WTC11 (cell line): ENCODE measurements around the gene DMGDH. TPM values are rescaled to one million over a fixed set of nuclear protein-coding genes. Genes with fewer than 3 reads are reported as not detected.

ENCODE experiments used
- ATAC-seq: fragments of 200-7000 bp; cut with Tn5 transposase; 2 replicates; pipeline ENCODE4 v1.10.0; 2021; ENCODE audit warnings: mild to moderate bottlenecking, moderate library complexity
- CTCF ChIA-PET: fragments of 300-600 bp; sonication (Branson Sonifier 250); formaldehyde crosslinking; loops from one replicate; lab custom pipeline; 2021; ENCODE audit warnings: antibody characterized with exemption; lab: Charles Lee
- POLR2A ChIA-PET: fragments of 350-600 bp; sonication (Branson Sonifier 250); formaldehyde crosslinking; loops from one replicate; lab custom pipeline; 2021; ENCODE audit warnings: antibody characterized with exemption; lab: Charles Lee
- DNase-seq: peaks from one replicate; pipeline ENCODE4 v3.0.0; 2021; ENCODE audit warnings: low spot score
- H3K27ac Mint-ChIP-seq: 2 replicates; pipeline ENCODE4 v1.8.0; 2021; ENCODE audit warnings: mixed read lengths
- H3K27me3 Mint-ChIP-seq: 2 replicates; pipeline ENCODE4 v1.8.0; 2021; ENCODE audit warnings: low read depth, mild to moderate bottlenecking, moderate library complexity, mixed read lengths
- H3K36me3 Mint-ChIP-seq: 2 replicates; pipeline ENCODE4 v1.8.0; 2021; ENCODE audit warnings: mixed read lengths
- H3K4me1 Mint-ChIP-seq: 2 replicates; pipeline ENCODE4 v1.8.0; 2022; ENCODE audit warnings: mixed read lengths
- H3K4me3 Mint-ChIP-seq: 2 replicates; pipeline ENCODE4 v1.8.0; 2021; ENCODE audit warnings: mild to moderate bottlenecking, moderate library complexity, mixed read lengths
- H3K9me3 Mint-ChIP-seq: 2 replicates; pipeline ENCODE4 v1.8.0; 2021; ENCODE audit warnings: mixed read lengths
- ATF2 ChIP-seq: sonication (generic); formaldehyde crosslinking; IDR thresholded peaks from 2 replicates; pipeline ENCODE4 v1.8.1; 2022; ENCODE audit warnings: low read depth, missing genetic modification reagents, borderline replicate concordance
- CREB1 ChIP-seq: sonication (generic); formaldehyde crosslinking; IDR thresholded peaks from 2 replicates; pipeline ENCODE4 v1.8.0; 2023; ENCODE audit warnings: mild to moderate bottlenecking, missing genetic modification reagents
- EMX1 ChIP-seq: fragments of 250-450 bp; sonication (Bioruptor Pico); IDR thresholded peaks from 2 replicates; pipeline ENCODE4 v1.8.0; 2021; ENCODE audit warnings: mild to moderate bottlenecking
- GABPB1 ChIP-seq: sonication (generic); formaldehyde crosslinking; IDR thresholded peaks from 2 replicates; pipeline ENCODE4 v1.8.1; 2023; ENCODE audit warnings: mild to moderate bottlenecking, missing genetic modification reagents
- GRHL2 ChIP-seq: fragments of 250-450 bp; sonication (Bioruptor Pico); IDR thresholded peaks from 2 replicates; pipeline ENCODE4 v1.8.0; 2022; ENCODE audit warnings: mild to moderate bottlenecking, moderate library complexity; ENCODE audit not compliant: insufficient replicate concordance, severe bottlenecking
- GTF2I ChIP-seq: fragments of 250-450 bp; sonication (Bioruptor Pico); conservative IDR thresholded peaks from 2 replicates; pipeline ENCODE4 v1.4.0; 2021; ENCODE audit warnings: mild to moderate bottlenecking
- HMGA2 ChIP-seq: fragments of 250-450 bp; sonication (Bioruptor Pico); IDR thresholded peaks from 2 replicates; pipeline ENCODE4 v1.4.0; 2021; ENCODE audit warnings: mild to moderate bottlenecking, moderate library complexity
- MLX ChIP-seq: sonication (generic); formaldehyde crosslinking; IDR thresholded peaks from 2 replicates; pipeline ENCODE4 v1.8.1; 2023; ENCODE audit warnings: mild to moderate bottlenecking, missing genetic modification reagents, moderate library complexity
- NFATC4 ChIP-seq: fragments of 250-450 bp; sonication (Bioruptor Pico); IDR thresholded peaks from 2 replicates; pipeline ENCODE4 v1.9.0; 2021; ENCODE audit warnings: mild to moderate bottlenecking
- NFE2L1 ChIP-seq: sonication (generic); formaldehyde crosslinking; IDR thresholded peaks from 2 replicates; pipeline ENCODE4 v1.8.1; 2023; ENCODE audit warnings: missing genetic modification reagents
- RORB ChIP-seq: fragments of 250-450 bp; sonication (Bioruptor Pico); IDR thresholded peaks from 2 replicates; pipeline ENCODE4 v1.9.0; 2021; ENCODE audit warnings: mild to moderate bottlenecking
- SMAD3 ChIP-seq: sonication (generic); formaldehyde crosslinking; IDR thresholded peaks from 2 replicates; pipeline ENCODE4 v1.8.0; 2022; ENCODE audit warnings: missing genetic modification reagents, mild to moderate bottlenecking, borderline replicate concordance
- TCF7 ChIP-seq: sonication (generic); formaldehyde crosslinking; IDR thresholded peaks from 2 replicates; pipeline ENCODE4 v1.8.0; 2022; ENCODE audit warnings: mild to moderate bottlenecking, low read depth, missing genetic modification reagents, moderate library complexity
- USF1 ChIP-seq: sonication (generic); formaldehyde crosslinking; IDR thresholded peaks from 2 replicates; pipeline ENCODE4 v1.8.0; 2022; ENCODE audit warnings: mild to moderate bottlenecking, missing genetic modification reagents
- ZNF138 ChIP-seq: sonication (generic); formaldehyde crosslinking; conservative IDR thresholded peaks from 2 replicates; pipeline ENCODE4 v1.8.1; 2022; ENCODE audit warnings: mild to moderate bottlenecking, moderate library complexity, missing genetic modification reagents
- ZNF232 ChIP-seq: sonication (generic); formaldehyde crosslinking; IDR thresholded peaks from 2 replicates; pipeline ENCODE4 v1.8.0; 2022; ENCODE audit warnings: mild to moderate bottlenecking, missing genetic modification reagents
- ZNF263 ChIP-seq: sonication (generic); formaldehyde crosslinking; IDR thresholded peaks from 2 replicates; pipeline ENCODE4 v1.8.1; 2022; ENCODE audit warnings: low read depth, mild to moderate bottlenecking, moderate library complexity, missing genetic modification reagents
- ZNF671 ChIP-seq: fragments of 250-450 bp; sonication (Bioruptor Pico); IDR thresholded peaks from 2 replicates; pipeline ENCODE4 v1.8.0; 2021; ENCODE audit warnings: mild to moderate bottlenecking
- total RNA-seq: library from RNA; stranded (reverse); gene quantifications from 3 replicates; pipeline ENCODE4 v1.2.3, GENCODE V29; 2021
- TF ChIP-seq, protein P1 (sequence below): sonication (generic); formaldehyde crosslinking; IDR thresholded peaks from 2 replicates; pipeline ENCODE4 v1.8.0; 2022; ENCODE audit warnings: mild to moderate bottlenecking, missing genetic modification reagents
- TF ChIP-seq, protein P2 (sequence below): fragments of 250-450 bp; sonication (Bioruptor Pico); IDR thresholded peaks from 2 replicates; pipeline ENCODE4 v1.9.0; 2021; ENCODE audit warnings: mild to moderate bottlenecking, borderline replicate concordance
- TF ChIP-seq, protein P3 (sequence below): sonication (generic); formaldehyde crosslinking; IDR thresholded peaks from 2 replicates; pipeline ENCODE4 v1.8.0; 2023; ENCODE audit warnings: missing genetic modification reagents, mild to moderate bottlenecking, borderline replicate concordance

The DMGDH gene
- total RNA-seq, 1 experiment from 2014 or later = 0.35 TPM

DNA sequence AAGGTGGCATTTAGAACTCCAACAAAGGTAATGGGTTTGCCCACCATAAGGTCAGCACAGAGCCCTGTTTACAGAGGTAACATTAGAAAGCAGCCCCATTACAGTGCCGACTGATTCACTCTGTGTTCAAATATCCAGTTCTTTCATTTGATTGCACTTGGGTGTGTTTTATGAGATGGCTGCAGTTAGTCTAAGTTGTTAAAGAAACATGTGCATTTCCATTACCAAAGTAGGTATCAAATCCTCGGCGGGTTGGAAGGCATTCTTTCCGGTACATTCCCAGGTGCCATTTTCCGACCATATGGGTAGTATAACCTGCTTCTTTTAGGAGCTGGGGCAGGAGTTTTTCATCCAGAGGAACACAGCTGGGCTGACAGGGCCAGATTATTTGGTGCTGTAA lies 100.7 kb downstream of the DMGDH start (continued):
- TF ChIP-seq GTF2I (CRISPR knock-in tag) = no peak

DNA sequence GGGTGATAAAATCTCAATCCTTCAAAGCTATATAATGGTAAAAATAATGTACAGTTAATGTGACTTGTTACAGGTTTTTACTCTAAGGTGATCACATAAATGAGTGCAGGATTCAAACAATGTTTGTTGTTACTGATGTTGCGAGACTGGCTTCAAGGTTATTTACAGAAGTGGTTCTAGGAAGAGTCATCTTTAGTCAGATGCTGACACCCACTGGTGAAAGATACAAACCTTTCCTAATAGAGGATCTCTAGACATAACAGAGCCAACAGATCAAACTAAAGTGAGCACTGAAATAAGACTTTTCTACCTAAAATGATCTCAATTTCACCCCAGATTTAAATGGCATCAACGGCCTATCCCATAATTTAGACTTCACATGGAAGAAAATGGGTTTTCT lies 104.6 kb downstream of the DMGDH start:
- H3K4me1 Mint-ChIP-seq = no peaks in the 10 kb centered on the region
- H3K9me3 Mint-ChIP-seq = no peaks in the 10 kb centered on the region
- TF ChIP-seq SMAD3 (CRISPR knock-in tag) (no peak), TCF7 (CRISPR knock-in tag) (no peak), ZNF671 (CRISPR knock-in tag) (no peak), USF1 (CRISPR knock-in tag) (no peak), ZNF232 (CRISPR knock-in tag) (no peak), HMGA2 (no peak), MLX (no peak), GABPB1 (CRISPR knock-in tag) (no peak), NFATC4 (CRISPR knock-in tag) (no peak), ATF2 (CRISPR knock-in tag) (no peak), ZNF138 (CRISPR knock-in tag) (no peak)
- TF ChIP-seq, protein P1, sequence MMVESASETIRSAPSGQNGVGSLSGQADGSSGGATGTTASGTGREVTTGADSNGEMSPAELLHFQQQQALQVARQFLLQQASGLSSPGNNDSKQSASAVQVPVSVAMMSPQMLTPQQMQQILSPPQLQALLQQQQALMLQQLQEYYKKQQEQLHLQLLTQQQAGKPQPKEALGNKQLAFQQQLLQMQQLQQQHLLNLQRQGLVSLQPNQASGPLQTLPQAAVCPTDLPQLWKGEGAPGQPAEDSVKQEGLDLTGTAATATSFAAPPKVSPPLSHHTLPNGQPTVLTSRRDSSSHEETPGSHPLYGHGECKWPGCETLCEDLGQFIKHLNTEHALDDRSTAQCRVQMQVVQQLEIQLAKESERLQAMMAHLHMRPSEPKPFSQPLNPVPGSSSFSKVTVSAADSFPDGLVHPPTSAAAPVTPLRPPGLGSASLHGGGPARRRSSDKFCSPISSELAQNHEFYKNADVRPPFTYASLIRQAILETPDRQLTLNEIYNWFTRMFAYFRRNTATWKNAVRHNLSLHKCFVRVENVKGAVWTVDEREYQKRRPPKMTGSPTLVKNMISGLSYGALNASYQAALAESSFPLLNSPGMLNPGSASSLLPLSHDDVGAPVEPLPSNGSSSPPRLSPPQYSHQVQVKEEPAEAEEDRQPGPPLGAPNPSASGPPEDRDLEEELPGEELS (CRISPR knock-in tag) = no peak
- TF ChIP-seq, protein P2, sequence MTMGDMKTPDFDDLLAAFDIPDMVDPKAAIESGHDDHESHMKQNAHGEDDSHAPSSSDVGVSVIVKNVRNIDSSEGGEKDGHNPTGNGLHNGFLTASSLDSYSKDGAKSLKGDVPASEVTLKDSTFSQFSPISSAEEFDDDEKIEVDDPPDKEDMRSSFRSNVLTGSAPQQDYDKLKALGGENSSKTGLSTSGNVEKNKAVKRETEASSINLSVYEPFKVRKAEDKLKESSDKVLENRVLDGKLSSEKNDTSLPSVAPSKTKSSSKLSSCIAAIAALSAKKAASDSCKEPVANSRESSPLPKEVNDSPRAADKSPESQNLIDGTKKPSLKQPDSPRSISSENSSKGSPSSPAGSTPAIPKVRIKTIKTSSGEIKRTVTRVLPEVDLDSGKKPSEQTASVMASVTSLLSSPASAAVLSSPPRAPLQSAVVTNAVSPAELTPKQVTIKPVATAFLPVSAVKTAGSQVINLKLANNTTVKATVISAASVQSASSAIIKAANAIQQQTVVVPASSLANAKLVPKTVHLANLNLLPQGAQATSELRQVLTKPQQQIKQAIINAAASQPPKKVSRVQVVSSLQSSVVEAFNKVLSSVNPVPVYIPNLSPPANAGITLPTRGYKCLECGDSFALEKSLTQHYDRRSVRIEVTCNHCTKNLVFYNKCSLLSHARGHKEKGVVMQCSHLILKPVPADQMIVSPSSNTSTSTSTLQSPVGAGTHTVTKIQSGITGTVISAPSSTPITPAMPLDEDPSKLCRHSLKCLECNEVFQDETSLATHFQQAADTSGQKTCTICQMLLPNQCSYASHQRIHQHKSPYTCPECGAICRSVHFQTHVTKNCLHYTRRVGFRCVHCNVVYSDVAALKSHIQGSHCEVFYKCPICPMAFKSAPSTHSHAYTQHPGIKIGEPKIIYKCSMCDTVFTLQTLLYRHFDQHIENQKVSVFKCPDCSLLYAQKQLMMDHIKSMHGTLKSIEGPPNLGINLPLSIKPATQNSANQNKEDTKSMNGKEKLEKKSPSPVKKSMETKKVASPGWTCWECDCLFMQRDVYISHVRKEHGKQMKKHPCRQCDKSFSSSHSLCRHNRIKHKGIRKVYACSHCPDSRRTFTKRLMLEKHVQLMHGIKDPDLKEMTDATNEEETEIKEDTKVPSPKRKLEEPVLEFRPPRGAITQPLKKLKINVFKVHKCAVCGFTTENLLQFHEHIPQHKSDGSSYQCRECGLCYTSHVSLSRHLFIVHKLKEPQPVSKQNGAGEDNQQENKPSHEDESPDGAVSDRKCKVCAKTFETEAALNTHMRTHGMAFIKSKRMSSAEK (CRISPR knock-in tag) = no peak
- no peaks in the 10 kb centered on the region for H3K36me3 Mint-ChIP-seq
- POLR2A ChIA-PET = no interaction called here
- ATAC-seq (0 out of 2 replicates have a peak, but pooled peaks have one; percentile 53), DNase-seq (no peak)
- no peaks in the 10 kb centered on the region for H3K27me3 Mint-ChIP-seq
- CTCF ChIA-PET = interaction anchor here (0.6 to 2.5 kb wide), 3 partner anchors 65 to 199 kb away, joined by 4 to 34 read pairs (median 5); no protein-coding TSS in a partner anchor
- no peak overlapping the region for H3K4me3 Mint-ChIP-seq
- no peak overlapping the region for H3K27ac Mint-ChIP-seq

GRCh38 chr5:78961743-78962142 lies 107.7 kb downstream of the DMGDH start:
- Mint-ChIP-seq H3K27ac (no peak overlapping the region), H3K4me3 (no peak overlapping the region), H3K4me1 (no peaks in the 10 kb centered on the region), H3K9me3 (no peaks in the 10 kb centered on the region), H3K27me3 (no peaks in the 10 kb centered on the region), H3K36me3 (no peaks in the 10 kb centered on the region)
- POLR2A ChIA-PET = no interaction called here
- CTCF ChIA-PET = interaction anchor here (1.8 kb wide), 1 partner anchor 62 kb away, joined by 10 read pairs; no protein-coding TSS in a partner anchor
- DNase-seq (no peak), ATAC-seq (no peak)
- TF ChIP-seq ZNF263 (CRISPR knock-in tag) (no peak), SMAD3 (CRISPR knock-in tag) (no peak), EMX1 (CRISPR knock-in tag) (no peak), NFE2L1 (CRISPR knock-in tag) (no peak), RORB (CRISPR knock-in tag) (no peak), CREB1 (no peak), GRHL2 (no peak)
- TF ChIP-seq, protein P3, sequence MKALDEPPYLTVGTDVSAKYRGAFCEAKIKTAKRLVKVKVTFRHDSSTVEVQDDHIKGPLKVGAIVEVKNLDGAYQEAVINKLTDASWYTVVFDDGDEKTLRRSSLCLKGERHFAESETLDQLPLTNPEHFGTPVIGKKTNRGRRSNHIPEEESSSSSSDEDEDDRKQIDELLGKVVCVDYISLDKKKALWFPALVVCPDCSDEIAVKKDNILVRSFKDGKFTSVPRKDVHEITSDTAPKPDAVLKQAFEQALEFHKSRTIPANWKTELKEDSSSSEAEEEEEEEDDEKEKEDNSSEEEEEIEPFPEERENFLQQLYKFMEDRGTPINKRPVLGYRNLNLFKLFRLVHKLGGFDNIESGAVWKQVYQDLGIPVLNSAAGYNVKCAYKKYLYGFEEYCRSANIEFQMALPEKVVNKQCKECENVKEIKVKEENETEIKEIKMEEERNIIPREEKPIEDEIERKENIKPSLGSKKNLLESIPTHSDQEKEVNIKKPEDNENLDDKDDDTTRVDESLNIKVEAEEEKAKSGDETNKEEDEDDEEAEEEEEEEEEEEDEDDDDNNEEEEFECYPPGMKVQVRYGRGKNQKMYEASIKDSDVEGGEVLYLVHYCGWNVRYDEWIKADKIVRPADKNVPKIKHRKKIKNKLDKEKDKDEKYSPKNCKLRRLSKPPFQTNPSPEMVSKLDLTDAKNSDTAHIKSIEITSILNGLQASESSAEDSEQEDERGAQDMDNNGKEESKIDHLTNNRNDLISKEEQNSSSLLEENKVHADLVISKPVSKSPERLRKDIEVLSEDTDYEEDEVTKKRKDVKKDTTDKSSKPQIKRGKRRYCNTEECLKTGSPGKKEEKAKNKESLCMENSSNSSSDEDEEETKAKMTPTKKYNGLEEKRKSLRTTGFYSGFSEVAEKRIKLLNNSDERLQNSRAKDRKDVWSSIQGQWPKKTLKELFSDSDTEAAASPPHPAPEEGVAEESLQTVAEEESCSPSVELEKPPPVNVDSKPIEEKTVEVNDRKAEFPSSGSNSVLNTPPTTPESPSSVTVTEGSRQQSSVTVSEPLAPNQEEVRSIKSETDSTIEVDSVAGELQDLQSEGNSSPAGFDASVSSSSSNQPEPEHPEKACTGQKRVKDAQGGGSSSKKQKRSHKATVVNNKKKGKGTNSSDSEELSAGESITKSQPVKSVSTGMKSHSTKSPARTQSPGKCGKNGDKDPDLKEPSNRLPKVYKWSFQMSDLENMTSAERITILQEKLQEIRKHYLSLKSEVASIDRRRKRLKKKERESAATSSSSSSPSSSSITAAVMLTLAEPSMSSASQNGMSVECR (CRISPR knock-in tag) = no peak
